ENCODE results near the gene CCL16.

- TF ChIP-seq CTCF (conservative IDR thresholded peaks at IDR 0.05 in 1 of 2, IDR thresholded peaks at IDR 0.05 in 1 of 2; ENCODE audit: extremely low read depth in 1 of 2, insufficient read depth in 1 of 2, low read depth in 1 of 2, low read length in 2 of 2) (no peak), EZH2 (IDR thresholded peaks at IDR 0.05; ENCODE audit: borderline replicate concordance, low read length) (no peak)
These were observed 27.6 kb downstream of the CCL16 start for GRCh38 chr17:35953720-35954119.
